HEK293 (cell line): ENCODE results near the gene RASGRF2.

ENCODE experiments used
- CTCF ChIP-seq: fragments of 450-650 bp; formaldehyde crosslinking; IDR thresholded peaks from 2 replicates; pipeline ENCODE4 v1.5.1; 2016; ENCODE audit warnings: missing biosample characterization, missing genetic modification characterization
- REST ChIP-seq: fragments of 450-650 bp; formaldehyde crosslinking; IDR thresholded peaks from 2 replicates; pipeline ENCODE4 v1.5.1; 2016; ENCODE audit warnings: missing biosample characterization, missing genetic modification characterization
- WT1 ChIP-seq: fragments of 450-650 bp; formaldehyde crosslinking; IDR thresholded peaks from 2 replicates; pipeline ENCODE4 v1.5.1; 2016; ENCODE audit warnings: missing biosample characterization, missing genetic modification characterization
- ZNF138 ChIP-seq: fragments of 450-650 bp; formaldehyde crosslinking; IDR thresholded peaks from 2 replicates; pipeline ENCODE4 v1.5.1; 2016; ENCODE audit warnings: missing biosample characterization, missing genetic modification characterization, borderline replicate concordance
- ZNF184 ChIP-seq: fragments of 450-650 bp; IDR thresholded peaks from 2 replicates; pipeline ENCODE4 v1.5.1; 2018; ENCODE audit warnings: missing biosample characterization, mild to moderate bottlenecking, missing genetic modification characterization
- ZNF777 ChIP-seq: fragments of 450-650 bp; formaldehyde crosslinking; IDR thresholded peaks from 2 replicates; pipeline ENCODE4 v1.5.1; 2017; ENCODE audit warnings: missing biosample characterization, missing genetic modification characterization, borderline replicate concordance
- ZSCAN23 ChIP-seq: fragments of 450-650 bp; formaldehyde crosslinking; IDR thresholded peaks from 2 replicates; pipeline ENCODE4 v1.5.1; 2016; ENCODE audit warnings: missing biosample characterization, missing genetic modification characterization

- no peak for TF ChIP-seq CTCF
- no peak for TF ChIP-seq ZNF184 (tag by site-specific recombination)
- TF ChIP-seq WT1 (tag by site-specific recombination), result no peak
- no peak for TF ChIP-seq ZSCAN23
- TF ChIP-seq ZNF138 (tag by site-specific recombination), result no peak
- TF ChIP-seq REST (tag by site-specific recombination), result no peak
- TF ChIP-seq ZNF777 (tag by site-specific recombination), result no peak
Observed at GRCh38 chr5:81213070-81213469, 252.9 kb downstream of the RASGRF2 start.
